ENCODE results near the gene MOK. TPM values are rescaled to one million over a fixed set of nuclear protein-coding genes. Genes with fewer than 3 reads are reported as not detected.

MOK gene
- total RNA-seq, 1 donor from 2014 or later, result 5.2 TPM

DNA sequence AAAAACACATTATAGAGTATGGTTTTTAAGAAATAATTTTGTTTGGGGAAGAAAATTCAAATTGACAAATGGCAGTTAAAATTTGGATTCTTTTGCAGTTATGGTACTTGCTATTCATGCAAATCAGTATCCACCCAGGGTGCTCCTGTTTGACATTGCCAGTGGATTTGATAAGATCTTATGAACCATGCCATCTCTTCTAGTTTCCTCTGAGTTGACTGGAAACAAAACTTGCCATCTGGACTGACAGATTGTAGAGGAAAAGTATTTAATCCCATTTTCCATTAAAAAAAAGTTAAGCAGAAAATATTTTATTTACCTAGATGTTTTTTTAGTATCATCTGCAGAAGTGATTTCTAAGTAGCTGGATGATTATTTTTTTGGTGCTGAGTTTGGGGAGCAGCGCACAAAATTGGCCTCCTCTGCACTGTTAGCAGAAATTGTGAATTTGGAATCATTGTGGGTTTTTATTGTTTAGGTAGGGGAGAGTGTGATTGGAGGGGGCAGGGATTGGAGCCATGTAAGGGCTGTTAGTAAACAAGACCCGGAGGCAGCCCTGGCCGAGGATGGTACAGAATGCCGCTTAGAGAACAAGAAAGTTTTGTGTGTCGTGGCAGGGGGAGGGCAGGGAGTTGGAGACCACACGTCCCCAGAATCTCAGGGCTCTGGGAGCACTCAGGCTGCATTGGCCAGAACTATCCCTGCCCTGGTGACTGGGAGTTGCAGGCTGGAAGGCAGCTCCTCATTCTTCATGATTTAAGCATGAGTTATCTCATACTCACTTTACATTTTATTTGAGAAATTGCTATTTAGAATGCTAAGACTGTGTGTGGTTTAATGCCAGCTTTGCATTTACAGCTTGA, 108.7 kb downstream of the MOK start:
- Histone ChIP-seq H3K36me3 (ENCODE audit: control insufficient read depth in 3 of 3, insufficient read depth in 3 of 3, low read length in 3 of 3) (peaks cover 6 to 24% (median 15%) of the 10 kb centered on the region in 3 donors), H3K9me3 (ENCODE audit: control insufficient read depth in 3 of 3, low read length in 3 of 3) (no peaks in the 10 kb centered on the region), H3K27me3 (ENCODE audit: control insufficient read depth in 3 of 3, insufficient read depth in 3 of 3, low read length in 3 of 3) (no peaks in the 10 kb centered on the region), H3K4me3 (ENCODE audit: low read length in 3 of 3) (no peak overlapping the region), H3K4me1 (ENCODE audit: control insufficient read depth in 3 of 3, insufficient read depth in 3 of 3, low read length in 3 of 3) (peaks cover 26 to 41% (median 35%) of the 10 kb centered on the region in 3 donors), H3K9ac (ENCODE audit: low read depth in 1 of 3, low read length in 3 of 3) (no peak overlapping the region), H3K27ac (ENCODE audit: low read depth, low read length) (no peak overlapping the region)

- peaks cover 4 to 22% (median 12%) of the 10 kb centered on the region in 3 donors for H3K36me3 ChIP-seq (ENCODE audit: control insufficient read depth in 3 of 3, insufficient read depth in 3 of 3, low read length in 3 of 3)
- no peaks in the 10 kb centered on the region for H3K9me3 ChIP-seq (ENCODE audit: control insufficient read depth in 3 of 3, low read length in 3 of 3)
- H3K9ac ChIP-seq (ENCODE audit: low read depth in 1 of 3, low read length in 3 of 3), result no peak overlapping the region
- no peak overlapping the region for H3K4me3 ChIP-seq (ENCODE audit: low read length in 3 of 3)
- no peak overlapping the region for H3K27ac ChIP-seq (ENCODE audit: low read depth, low read length)
- H3K27me3 ChIP-seq (ENCODE audit: control insufficient read depth in 3 of 3, insufficient read depth in 3 of 3, low read length in 3 of 3), result no peaks in the 10 kb centered on the region
- H3K4me1 ChIP-seq (ENCODE audit: control insufficient read depth in 3 of 3, insufficient read depth in 3 of 3, low read length in 3 of 3), result peaks cover 27 to 41% (median 34%) of the 10 kb centered on the region in 3 donors
Observed at GRCh38 chr14:102195446-102195845, 109.5 kb downstream of the MOK start.

DNA sequence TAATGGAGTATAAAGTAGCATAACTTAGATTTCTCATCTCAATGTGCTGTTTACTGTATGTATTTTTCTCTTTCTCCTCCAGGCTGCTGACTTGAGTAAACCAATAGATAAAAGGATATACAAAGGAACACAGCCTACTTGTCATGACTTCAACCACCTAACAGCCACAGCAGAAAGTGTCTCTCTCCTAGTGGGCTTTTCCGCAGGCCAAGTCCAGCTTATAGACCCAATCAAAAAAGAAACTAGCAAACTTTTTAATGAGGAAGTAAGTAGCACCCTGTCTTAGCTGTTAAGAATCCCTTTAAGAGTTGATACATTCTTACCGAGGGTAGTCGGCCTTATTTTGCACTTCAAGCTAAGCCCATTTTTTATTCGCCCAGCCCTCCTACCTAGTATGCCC, 110.1 kb downstream of the MOK start:
- Histone ChIP-seq H3K36me3 (ENCODE audit: control insufficient read depth in 3 of 3, insufficient read depth in 3 of 3, low read length in 3 of 3) (peaks cover 4 to 21% (median 8%) of the 10 kb centered on the region in 3 donors), H3K9ac (ENCODE audit: low read depth in 1 of 3, low read length in 3 of 3) (no peak overlapping the region), H3K27ac (ENCODE audit: low read depth, low read length) (no peak overlapping the region), H3K27me3 (ENCODE audit: control insufficient read depth in 3 of 3, insufficient read depth in 3 of 3, low read length in 3 of 3) (no peaks in the 10 kb centered on the region), H3K9me3 (ENCODE audit: control insufficient read depth in 3 of 3, low read length in 3 of 3) (no peaks in the 10 kb centered on the region), H3K4me3 (ENCODE audit: low read length in 3 of 3) (no peak overlapping the region), H3K4me1 (ENCODE audit: control insufficient read depth in 3 of 3, insufficient read depth in 3 of 3, low read length in 3 of 3) (peaks cover 27 to 41% (median 33%) of the 10 kb centered on the region in 3 donors)

- Histone ChIP-seq H3K9ac (ENCODE audit: low read depth in 1 of 3, low read length in 3 of 3) (peak overlapping the region in 1 of 3 donors; percentile 33), H3K27me3 (ENCODE audit: control insufficient read depth in 3 of 3, insufficient read depth in 3 of 3, low read length in 3 of 3) (no peaks in the 10 kb centered on the region), H3K4me3 (ENCODE audit: low read length in 3 of 3) (no peak overlapping the region), H3K9me3 (ENCODE audit: control insufficient read depth in 3 of 3, low read length in 3 of 3) (no peaks in the 10 kb centered on the region), H3K27ac (ENCODE audit: low read depth, low read length) (no peak overlapping the region), H3K36me3 (ENCODE audit: control insufficient read depth in 3 of 3, insufficient read depth in 3 of 3, low read length in 3 of 3) (peaks cover 0 to 3% (median 0%) of the 10 kb centered on the region in 3 donors), H3K4me1 (ENCODE audit: control insufficient read depth in 3 of 3, insufficient read depth in 3 of 3, low read length in 3 of 3) (peaks cover 27 to 41% (median 33%) of the 10 kb centered on the region in 3 donors)
Observed at GRCh38 chr14:102192840-102193502, 112.0 kb downstream of the MOK start.

DNA sequence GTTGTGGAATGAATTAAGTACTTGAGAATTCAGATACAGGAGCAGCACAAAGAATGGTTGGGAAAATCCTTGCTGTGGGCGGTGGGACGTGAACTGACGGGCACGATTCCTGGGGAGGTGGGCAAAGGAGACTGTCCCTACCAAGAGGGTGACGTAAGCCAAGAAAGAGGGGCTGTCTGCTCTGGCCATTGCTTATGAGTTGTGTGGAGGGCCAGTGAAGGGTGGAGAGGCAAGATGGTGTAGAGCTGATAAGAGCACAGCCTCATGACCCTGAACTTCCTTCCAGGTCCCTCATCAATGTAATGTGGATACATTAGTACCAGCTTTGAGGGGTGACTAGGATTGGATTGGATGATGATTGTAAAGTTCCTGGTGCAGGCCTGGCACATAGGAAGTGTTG, 115.1 kb downstream of the MOK start:
- no peak overlapping the region for H3K9ac ChIP-seq (ENCODE audit: low read depth in 1 of 3, low read length in 3 of 3)
- no peak overlapping the region for H3K27ac ChIP-seq (ENCODE audit: low read depth, low read length)
- no peaks in the 10 kb centered on the region for H3K9me3 ChIP-seq (ENCODE audit: control insufficient read depth in 3 of 3, low read length in 3 of 3)
- no peaks in the 10 kb centered on the region for H3K27me3 ChIP-seq (ENCODE audit: control insufficient read depth in 3 of 3, insufficient read depth in 3 of 3, low read length in 3 of 3)
- no peaks in the 10 kb centered on the region for H3K36me3 ChIP-seq (ENCODE audit: control insufficient read depth in 3 of 3, insufficient read depth in 3 of 3, low read length in 3 of 3)
- H3K4me1 ChIP-seq (ENCODE audit: control insufficient read depth in 3 of 3, insufficient read depth in 3 of 3, low read length in 3 of 3), result peaks cover 23 to 27% (median 27%) of the 10 kb centered on the region in 3 donors
- no peak overlapping the region for H3K4me3 ChIP-seq (ENCODE audit: low read length in 3 of 3)

- no peak overlapping the region for H3K27ac ChIP-seq (ENCODE audit: low read depth, low read length)
- no peaks in the 10 kb centered on the region for H3K36me3 ChIP-seq (ENCODE audit: control insufficient read depth in 3 of 3, insufficient read depth in 3 of 3, low read length in 3 of 3)
- H3K9me3 ChIP-seq (ENCODE audit: control insufficient read depth in 3 of 3, low read length in 3 of 3), result no peaks in the 10 kb centered on the region
- H3K9ac ChIP-seq (ENCODE audit: low read depth in 1 of 3, low read length in 3 of 3), result peak overlapping the region in 1 of 3 donors; percentile 28
- no peaks in the 10 kb centered on the region for H3K27me3 ChIP-seq (ENCODE audit: control insufficient read depth in 3 of 3, insufficient read depth in 3 of 3, low read length in 3 of 3)
- H3K4me3 ChIP-seq (ENCODE audit: low read length in 3 of 3), result no peak overlapping the region
- H3K4me1 ChIP-seq (ENCODE audit: control insufficient read depth in 3 of 3, insufficient read depth in 3 of 3, low read length in 3 of 3), result peaks cover 29 to 31% (median 29%) of the 10 kb centered on the region in 3 donors
Observed at GRCh38 chr14:102188187-102188586, 116.8 kb downstream of the MOK start.

DNA sequence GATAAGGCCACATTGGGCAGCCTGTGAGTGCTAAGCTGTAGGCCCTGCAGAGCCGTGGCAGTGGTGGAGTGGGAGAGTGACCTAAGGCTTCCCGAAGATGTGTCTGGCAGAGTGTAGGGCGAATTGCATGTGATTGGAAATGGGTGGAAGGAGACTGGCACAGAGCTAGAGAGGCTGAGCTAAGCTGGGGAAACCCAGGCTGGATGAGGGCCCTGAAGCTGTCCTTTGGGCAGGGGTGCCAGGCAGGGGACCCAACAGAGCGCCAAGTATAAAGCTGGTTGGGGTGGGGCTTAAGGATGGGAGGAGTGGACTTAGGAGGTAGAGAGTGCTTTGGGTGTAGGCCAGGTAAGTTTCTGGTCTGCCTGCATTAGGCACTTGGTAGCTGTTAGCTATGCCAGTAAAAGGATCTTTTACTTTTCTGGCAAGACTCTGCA, 117.4 kb downstream of the MOK start:
- peaks cover 31 to 34% (median 33%) of the 10 kb centered on the region in 3 donors for H3K4me1 ChIP-seq (ENCODE audit: control insufficient read depth in 3 of 3, insufficient read depth in 3 of 3, low read length in 3 of 3)

DNA sequence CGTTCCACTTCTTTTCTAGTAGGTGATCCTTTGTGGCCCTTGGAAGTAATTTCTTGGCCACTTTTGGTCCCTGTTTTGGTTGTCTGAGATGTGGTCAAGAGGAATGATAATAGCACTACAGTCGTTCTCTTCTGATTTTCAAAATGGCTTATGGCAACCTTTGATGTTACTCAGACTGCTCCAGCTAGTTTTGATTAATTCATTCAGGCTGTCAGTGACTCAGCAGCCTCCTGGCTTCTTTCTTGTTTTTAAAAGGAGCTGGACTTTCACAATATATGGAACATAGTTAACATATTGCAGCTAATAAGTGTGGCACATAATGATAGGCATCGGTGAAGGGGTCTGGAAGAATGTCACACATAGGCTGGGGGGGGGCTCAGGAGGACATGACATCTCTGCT, 117.9 kb downstream of the MOK start:
- no peaks in the 10 kb centered on the region for H3K36me3 ChIP-seq (ENCODE audit: control insufficient read depth in 3 of 3, insufficient read depth in 3 of 3, low read length in 3 of 3)
- H3K4me1 ChIP-seq (ENCODE audit: control insufficient read depth in 3 of 3, insufficient read depth in 3 of 3, low read length in 3 of 3), result peaks cover 35 to 37% (median 36%) of the 10 kb centered on the region in 3 donors
- H3K4me3 ChIP-seq (ENCODE audit: low read length in 3 of 3), result no peak overlapping the region
- H3K9ac ChIP-seq (ENCODE audit: low read depth in 1 of 3, low read length in 3 of 3), result no peak overlapping the region
- H3K9me3 ChIP-seq (ENCODE audit: control insufficient read depth in 3 of 3, low read length in 3 of 3), result no peaks in the 10 kb centered on the region
- no peaks in the 10 kb centered on the region for H3K27me3 ChIP-seq (ENCODE audit: control insufficient read depth in 3 of 3, insufficient read depth in 3 of 3, low read length in 3 of 3)
- H3K27ac ChIP-seq (ENCODE audit: low read depth, low read length), result peak overlapping the region; percentile 19

More for the DNA sequence above, 117.4 kb downstream of the MOK start:
- Histone ChIP-seq H3K9ac (ENCODE audit: low read depth in 1 of 3, low read length in 3 of 3) (peak overlapping the region in 1 of 3 donors; percentile 27), H3K27me3 (ENCODE audit: control insufficient read depth in 3 of 3, insufficient read depth in 3 of 3, low read length in 3 of 3) (no peaks in the 10 kb centered on the region), H3K27ac (ENCODE audit: low read depth, low read length) (peak overlapping the region; percentile 19), H3K36me3 (ENCODE audit: control insufficient read depth in 3 of 3, insufficient read depth in 3 of 3, low read length in 3 of 3) (no peaks in the 10 kb centered on the region), H3K4me3 (ENCODE audit: low read length in 3 of 3) (no peak overlapping the region), H3K9me3 (ENCODE audit: control insufficient read depth in 3 of 3, low read length in 3 of 3) (no peaks in the 10 kb centered on the region)

- no peak overlapping the region for H3K4me3 ChIP-seq (ENCODE audit: low read length in 3 of 3)
- H3K27me3 ChIP-seq (ENCODE audit: control insufficient read depth in 3 of 3, insufficient read depth in 3 of 3, low read length in 3 of 3), result no peaks in the 10 kb centered on the region
- no peak overlapping the region for H3K27ac ChIP-seq (ENCODE audit: low read depth, low read length)
- peaks cover 41 to 45% (median 41%) of the 10 kb centered on the region in 3 donors for H3K4me1 ChIP-seq (ENCODE audit: control insufficient read depth in 3 of 3, insufficient read depth in 3 of 3, low read length in 3 of 3)
- H3K9ac ChIP-seq (ENCODE audit: low read depth in 1 of 3, low read length in 3 of 3), result no peak overlapping the region
- H3K9me3 ChIP-seq (ENCODE audit: control insufficient read depth in 3 of 3, low read length in 3 of 3), result no peaks in the 10 kb centered on the region
- H3K36me3 ChIP-seq (ENCODE audit: control insufficient read depth in 3 of 3, insufficient read depth in 3 of 3, low read length in 3 of 3), result no peaks in the 10 kb centered on the region
Observed at GRCh38 chr14:102185360-102185759, 119.6 kb downstream of the MOK start.
